Activated CD4-positive, alpha-beta T cell treated with anti-CD3 and anti-CD28 coated beads, Interleukin-2, amount 50 U/mL, for 16 hours (primary cell): ENCODE measurements around the gene HOXC5.

Source experiments
- DNase-seq: peaks from one replicate; pipeline ENCODE4 v3.0.0-alpha.2; 2020

Gene HOXC5

DNA sequence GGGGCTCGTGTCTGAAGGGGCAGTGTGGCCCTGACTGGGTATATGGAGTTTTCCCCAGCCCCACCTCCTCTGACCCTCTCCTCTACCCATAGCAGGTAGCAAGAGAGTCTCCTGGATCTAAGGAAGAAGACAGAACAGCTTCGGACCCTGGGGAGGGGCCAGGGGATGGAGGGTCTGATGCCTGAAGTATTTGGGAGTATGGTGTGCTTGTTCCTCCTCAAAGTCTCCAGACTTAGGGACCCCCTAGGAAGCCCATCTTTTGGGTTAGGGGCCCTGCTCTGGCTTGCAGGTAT lies 24.6 kb upstream of the HOXC5 start:
- no peak for DNase-seq

DNA sequence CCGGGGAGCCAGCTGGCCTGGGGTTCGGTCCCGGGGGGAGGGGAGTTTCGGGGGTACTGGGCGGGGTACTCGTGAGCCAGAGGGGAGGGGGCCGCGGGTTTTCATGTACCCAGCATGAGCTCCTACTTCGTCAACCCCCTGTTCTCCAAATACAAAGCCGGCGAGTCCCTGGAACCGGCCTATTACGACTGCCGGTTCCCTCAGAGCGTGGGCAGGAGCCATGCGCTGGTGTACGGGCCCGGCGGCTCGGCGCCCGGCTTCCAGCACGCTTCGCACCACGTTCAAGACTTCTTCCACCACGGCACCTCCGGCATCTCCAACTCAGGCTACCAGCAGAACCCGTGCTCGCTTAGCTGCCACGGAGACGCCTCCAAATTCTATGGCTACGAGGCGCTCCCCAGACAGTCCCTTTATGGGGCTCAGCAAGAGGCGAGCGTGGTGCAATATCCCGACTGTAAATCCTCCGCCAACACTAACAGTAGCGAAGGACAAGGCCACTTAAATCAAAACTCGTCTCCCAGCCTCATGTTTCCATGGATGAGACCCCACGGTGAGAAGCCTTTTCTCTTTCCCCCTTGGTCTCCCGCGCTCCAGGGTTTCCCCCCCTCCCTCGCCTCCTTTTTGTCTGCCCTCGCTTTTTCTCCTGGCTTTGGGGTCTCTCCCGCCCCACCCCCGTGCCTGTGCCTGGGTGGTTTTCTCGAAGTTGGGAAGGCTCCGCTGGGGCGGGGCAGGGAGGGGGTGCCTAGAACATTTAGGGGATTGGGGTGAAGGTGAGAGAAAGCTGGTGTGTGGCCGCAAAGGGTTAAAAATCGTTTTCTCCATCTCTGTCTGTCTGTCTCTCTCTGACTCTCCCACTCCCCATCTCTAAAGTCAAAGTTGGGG lies 23.4 kb upstream of the HOXC5 start:
- DNase-seq: no peak

DNA sequence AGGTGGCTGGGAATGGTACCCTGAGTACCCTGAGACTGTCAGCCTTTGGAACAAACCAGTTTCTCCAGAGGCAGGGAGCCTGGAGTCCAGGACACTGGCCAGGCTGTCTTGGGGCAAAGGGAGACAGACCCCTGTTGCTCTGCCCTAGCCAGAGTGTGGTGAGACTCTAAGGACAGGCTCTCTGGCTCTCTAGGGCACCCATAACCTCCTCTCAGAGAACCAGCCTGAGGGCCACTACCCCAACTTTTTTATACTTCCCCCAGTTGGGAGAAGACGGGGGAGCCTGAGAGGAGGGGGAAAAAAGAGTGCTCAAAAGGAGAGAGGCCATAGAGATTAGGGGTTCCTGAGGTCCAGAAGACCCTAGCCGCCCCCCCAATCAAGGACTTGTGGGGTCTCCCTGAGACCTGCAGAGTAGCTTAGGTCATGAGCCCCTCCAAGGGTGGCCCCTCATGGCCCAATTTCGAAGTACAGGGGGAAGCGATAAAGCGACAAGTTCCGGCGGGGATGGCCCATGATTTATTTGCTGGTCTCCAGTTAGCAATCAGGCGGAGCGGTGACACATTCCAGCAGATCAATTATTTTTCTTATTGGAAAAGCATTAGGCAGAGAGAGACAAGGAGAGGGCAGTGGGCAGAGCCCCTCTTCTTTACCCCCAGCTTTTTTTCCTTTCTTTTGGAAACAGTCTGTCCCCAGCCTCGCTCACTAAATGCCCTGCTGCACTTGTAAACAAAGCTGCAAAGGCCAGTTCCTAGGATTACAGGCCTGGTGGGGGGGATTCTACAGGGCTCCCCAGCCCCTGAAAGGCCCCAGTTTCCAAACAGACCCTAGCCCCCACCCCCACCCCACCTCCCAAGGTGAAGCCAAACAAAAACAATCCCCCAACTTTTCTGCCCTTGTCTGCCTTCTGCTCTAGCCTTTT lies 22.5 kb upstream of the HOXC5 start:
- DNase-seq: no peak

DNA sequence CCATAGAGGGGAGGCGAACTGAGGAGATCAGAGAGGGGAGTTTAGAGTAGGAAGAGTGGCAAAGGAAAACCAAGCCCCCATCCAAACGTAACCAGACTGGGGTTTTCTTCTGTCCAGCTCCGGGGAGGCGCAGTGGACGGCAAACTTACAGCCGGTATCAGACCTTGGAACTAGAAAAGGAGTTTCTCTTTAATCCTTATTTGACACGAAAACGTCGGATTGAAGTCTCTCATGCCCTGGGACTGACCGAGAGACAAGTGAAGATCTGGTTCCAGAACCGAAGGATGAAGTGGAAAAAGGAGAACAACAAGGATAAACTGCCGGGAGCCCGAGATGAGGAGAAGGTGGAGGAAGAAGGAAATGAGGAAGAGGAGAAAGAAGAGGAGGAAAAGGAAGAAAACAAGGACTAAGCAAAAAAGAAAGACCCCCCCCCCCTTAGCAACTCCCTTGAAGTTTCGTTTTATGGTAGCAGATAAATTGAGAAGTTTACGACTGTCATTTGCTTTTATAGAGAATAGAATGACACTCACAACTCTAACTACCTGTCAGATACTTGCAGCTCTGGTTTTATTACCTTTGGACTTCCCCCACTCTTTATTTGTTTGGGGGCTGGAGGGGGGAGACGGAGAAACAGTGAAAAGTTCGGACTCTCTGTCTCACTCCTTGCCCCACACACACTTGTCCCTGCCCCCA lies 21.7 kb upstream of the HOXC5 start:
- no peak for DNase-seq

DNA sequence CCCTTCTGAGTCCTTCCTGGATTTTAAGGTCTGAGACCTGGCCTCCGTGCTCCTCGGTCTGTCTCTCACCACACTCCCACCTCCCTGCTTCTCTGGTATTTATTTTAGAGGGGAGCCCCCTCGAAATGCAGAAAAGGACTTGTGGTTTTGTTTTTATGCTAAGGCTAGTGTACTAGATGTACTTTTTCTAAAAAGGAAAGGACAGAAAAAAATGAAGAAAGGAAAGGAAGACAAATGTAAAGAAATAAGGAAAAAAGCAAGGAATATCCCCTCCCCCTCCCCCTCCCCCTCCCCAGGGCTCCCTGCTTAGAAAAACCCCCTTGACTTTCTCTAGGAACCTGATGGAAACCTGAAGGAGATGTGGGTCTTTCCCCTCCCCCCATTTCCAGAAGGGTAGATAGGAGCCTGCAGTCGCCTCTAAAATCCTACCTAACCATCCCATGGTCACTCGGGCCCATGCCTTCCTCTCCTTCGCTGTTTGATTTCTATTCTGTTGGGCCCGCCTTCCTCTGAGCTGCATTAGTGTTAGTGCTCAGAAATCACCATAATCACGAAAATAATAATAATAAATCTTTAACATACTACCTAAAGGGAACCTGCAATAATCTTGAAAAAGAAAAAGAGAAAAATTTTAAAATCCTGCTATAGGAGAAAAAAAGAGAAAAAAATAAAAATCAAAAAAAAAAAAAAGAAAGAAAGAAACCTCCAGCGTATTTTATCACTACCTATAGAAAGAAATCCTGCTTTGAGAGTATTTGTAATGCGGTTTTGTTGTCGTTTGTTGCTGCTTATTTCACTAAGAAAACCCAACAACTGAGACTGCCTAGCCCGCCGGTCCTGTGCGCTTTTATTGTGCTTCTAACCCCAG lies 21.0 kb upstream of the HOXC5 start:
- no peak for DNase-seq

DNA sequence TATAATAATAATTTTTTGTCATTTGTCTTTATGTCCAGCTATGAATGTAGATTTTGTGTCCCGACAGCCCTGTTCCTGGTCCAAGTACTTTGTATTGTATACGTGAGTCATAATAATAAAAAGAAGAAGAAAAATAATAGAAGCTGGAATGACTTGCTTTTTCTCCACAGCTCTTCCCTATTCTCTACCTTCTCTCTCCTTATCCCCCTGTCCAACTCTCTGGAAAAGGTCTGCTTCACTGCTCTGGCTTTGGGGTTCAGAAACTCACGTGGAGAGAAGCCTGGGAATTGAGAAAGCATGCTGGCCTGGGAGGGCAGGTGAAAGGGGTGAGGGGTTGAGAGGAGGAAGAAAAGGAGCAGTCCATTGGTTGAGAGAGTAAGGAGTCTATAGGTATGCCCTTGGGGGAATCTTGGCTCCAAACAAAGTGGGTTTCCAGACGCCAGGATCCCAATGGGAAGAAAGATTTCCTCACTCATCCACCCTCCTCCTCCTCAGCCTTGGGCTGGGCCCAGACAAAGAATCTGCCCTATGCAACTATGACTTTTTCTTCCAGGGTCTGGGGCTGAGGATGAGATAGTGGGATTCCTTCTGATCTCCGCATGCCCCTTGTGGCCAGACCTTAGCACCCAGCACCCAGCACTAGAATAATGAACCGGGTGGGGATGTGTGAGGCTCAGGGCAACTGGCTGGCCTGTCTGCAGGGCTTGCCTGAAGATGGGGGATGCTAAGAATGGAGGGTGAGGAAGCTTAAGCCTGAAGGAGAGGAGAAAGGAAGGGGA lies 20.0 kb upstream of the HOXC5 start:
- DNase-seq: no peak

DNA sequence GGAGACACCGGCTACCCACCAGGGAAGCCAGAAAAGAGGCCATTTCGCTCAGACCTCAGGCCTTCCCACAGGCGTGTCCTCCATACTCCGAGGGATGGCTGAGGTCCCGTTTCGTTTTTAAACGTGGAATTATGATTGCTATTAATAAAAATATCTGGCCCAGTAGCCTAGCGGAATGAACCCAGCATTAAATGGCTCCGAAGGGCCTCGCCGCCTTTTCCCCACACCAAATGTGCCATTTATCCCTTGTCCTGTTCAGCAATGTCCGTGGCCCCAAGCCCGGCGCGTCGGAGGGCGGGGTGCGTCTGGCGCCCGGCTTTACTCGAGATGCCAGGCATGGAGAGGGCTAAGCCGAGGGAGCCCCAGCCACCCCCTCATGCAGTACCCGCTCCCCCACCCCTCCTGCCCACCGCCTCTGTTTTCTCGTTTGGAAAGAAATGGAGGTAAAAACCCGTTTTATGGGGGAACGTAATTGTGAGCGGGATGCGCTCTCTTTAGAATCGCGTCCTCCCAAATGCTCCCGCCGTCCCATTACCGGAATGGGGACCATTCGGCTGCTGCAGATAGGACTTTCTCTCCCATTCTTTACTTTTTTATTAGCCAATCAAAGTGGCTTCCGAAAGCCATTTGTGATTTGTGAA lies 18.4 kb upstream of the HOXC5 start:
- DNase-seq: no peak

DNA sequence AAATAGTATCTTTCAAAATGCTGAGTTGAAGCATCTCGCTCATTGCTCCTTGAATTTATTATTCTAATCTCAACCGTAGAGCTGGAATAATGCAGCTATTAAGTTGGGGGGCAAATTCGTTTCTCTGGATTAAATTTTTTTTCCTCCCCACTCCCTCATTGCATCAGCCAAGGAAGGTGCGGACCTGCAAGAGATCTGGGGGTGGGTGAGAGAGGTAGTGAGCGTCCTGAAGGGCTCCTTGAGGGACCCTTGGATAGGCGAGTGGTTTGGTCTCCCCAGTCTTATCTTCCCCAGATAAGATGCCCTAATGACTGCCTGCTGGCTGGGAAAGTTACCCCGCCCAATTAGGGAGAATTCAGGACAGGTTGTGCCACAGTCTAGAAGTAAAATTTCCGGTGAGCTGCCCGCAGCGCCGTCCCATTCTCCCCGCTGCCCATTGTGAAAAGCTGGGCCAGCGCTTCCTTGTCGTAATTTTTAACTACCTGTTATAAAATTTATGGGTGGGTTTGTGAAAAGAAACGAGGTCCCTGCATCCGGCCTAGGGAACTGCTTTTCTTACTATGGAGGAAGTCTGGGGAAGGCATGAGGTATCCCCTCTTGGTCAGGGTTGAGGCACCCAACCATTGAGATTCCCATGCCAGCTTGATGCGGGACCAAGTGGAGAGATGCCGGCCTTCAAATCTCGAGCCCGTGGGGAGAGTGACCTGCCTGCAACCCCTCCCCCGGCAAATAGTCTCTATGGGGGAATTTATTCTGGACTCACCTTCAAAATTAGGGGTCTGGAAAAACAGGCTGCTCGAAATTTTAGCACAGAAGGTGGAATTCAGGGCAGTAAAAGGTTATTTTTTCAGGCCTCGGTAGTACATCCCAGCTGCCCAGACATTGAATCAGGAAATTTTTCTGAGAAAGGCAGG lies 17.6 kb upstream of the HOXC5 start:
- DNase-seq: no peak

DNA sequence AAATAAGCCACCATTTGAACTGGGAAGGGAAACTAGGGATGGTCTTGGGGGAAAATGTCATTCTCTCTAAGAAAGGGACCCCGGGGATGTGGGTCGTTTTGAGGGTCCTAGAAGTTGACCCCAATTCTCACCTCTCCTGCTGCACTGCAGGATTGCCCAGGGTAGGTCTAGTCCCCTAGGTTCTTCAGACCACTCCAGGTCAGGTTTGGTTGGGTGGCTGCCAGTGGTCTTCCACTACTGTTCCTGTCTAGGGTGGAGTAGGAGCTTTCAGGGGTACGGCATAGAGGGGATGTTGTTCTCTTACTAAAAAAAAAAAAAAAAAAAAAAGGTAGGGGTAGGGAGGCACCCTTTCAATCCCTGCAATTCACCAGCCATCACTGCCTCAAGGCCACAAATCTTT lies 16.8 kb upstream of the HOXC5 start:
- DNase-seq: no peak

DNA sequence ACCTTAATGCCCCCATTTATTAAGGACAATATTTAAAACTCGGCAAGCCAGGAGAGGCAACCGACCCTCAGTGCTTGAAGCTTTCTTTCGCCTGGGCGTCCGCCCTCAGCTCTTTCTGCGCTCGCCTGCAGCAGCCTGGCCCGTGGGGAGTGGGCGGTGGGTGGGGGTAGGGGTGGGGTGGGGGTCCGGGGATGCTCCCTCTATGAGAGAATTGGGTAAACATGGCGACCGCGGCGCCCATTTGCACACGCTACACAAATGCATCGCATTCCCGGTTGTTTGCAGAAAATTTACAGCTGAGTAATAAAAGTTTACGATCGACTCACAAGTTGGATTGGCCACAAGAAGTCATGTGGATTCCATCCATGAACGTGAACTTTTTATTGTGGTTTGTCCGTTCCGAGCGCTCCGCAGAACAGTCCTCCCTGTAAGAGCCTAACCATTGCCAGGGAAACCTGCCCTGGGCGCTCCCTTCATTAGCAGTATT lies 16.3 kb upstream of the HOXC5 start:
- DNase-seq: no peak

DNA sequence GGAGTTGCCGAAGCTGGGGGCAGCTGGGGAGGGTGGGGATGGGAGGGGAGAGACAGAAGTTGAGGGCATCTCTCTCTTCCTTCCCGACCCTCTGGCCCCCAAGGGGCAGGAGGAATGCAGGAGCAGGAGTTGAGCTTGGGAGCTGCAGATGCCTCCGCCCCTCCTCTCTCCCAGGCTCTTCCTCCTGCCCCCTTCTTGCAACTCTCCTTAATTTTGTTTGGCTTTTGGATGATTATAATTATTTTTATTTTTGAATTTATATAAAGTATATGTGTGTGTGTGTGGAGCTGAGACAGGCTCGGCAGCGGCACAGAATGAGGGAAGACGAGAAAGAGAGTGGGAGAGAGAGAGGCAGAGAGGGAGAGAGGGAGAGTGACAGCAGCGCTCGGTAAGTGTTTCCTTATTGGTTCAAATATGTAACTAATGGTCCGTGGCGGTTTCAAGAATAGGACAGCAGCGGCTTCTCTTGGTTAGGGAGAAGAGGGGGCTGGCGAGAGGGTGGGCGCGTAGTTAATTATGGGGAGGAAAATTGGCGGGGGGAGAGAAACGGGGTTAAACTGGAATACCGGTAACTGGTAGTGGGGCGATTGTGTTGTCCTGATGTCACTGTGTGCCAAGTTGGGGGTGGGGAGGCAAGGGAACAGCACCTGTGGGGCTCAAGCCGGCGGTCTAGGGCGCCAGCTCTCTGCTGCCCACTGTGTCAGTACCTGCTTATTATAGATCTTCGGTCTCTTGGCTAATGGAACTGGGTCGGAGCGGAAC lies 15.6 kb upstream of the HOXC5 start:
- DNase-seq: no peak

DNA sequence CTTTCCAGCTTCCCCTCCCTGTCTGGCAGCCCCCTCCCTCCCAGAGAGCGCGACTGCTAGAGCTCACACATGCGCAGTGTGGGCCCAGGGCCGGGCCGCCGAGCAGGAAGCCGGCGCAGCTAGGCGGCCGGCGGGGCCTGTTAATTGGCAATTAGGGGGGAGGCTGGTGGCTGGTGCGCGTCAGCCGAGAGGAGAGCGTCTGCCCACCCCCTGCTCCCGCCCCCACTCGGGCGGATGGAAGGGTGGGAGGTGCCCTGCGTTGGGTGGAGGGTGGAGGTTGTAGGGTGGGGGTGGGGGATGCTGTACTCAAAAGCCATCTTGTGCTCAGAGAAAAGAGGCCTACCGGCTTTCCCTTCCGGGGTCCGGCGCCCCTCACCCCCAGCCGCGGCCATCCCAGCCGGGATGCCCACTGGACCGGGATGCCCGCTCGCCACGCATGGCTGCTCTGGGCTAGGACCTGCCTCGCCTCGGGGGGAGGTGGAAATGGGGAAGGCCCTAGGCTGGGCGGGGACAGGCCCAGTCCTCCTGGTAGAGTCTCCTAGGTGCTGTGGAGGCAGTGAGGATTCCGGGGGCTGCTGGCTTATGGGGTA lies 14.9 kb upstream of the HOXC5 start:
- peak; percentile 81 for DNase-seq

DNA sequence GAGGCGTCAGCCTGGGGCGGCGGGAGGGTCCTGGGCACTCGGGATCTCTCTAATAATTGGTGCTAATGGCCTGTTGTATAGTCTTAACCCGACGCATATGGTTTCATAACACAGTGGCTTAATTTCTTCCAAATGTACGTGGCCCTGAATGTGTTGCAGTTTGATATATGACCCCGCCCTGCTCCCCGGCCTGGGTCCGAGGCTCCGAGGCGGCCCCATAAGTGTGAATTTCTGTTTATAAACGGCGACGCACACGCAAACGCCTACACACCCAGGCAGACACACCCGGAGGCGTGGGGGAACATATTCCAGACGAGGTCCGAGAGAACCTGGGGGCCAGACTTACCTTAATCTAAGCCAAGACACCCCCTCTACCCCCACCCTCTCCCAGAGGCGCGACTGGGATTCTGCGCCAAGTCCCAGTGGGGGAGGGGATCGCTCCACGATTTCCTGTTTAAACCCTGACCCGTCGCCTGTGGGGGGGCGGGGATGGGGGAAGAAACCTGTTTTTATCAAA lies 14.3 kb upstream of the HOXC5 start:
- no peak for DNase-seq

DNA sequence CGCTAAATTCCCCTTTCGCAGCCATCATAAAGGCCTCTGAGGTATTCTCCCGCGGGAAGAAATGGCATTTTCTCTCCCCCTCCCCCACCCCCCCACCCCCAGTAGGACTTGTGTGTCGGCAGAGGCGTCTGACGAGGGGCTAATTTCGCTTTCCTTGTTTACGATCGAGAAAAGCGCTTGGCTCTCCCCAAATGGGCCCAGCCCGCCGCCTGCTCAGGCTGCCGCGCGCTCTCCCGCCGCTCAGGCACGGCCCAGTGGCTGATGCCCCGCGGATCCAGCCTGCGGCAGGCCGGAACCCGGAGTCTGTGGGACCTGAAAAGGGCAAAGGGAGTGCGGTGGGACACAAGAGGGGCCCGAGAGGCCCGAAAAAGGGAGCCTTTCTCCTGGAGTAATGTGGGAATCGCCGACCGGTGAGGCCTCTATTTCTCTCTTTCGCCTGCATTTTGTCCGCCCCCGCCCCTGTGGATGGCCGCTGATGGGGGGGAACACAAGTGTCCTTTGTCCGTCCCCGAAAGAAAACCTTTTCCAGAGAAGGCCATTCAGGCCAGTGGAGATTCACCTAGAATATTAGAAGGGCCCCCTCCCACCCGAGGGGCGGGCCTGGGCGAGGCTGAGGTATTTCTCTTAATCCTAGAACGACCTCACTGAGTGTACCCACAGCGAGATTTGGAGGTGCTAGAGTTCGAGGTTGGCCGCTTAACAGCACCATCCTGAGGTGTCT lies 13.6 kb upstream of the HOXC5 start:
- no peak for DNase-seq

DNA sequence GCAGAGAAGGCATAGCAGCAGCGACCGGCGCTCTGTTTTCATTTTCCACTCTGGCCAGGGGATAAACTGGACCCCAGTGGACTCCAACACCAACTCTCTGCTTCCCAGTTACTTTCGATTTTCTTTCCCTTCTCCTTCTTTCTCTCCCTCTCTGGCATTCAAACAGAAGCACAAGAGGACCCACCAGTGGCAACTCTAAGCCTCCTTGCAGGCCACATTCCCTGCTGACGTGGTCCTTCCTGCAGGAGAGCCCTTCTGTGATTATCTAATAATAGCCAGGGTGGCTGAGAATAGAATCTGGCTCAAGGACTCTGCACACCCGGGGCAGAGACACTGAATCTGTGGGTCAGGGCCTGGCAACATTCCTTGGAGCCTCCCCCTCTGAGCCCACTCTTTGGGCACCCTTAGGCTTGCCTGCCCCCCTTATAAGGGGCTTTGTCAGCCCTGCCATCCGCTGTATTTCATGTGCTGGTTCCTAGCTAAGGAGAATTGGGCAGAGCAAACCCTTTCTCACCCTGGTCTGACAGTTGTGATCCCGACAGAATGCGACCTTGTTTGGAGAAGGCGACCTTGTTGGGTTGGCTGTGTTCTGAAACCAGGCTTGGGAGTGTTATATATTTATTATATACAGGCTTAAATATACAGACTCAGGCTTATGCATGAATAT lies 12.8 kb upstream of the HOXC5 start:
- DNase-seq: no peak

DNA sequence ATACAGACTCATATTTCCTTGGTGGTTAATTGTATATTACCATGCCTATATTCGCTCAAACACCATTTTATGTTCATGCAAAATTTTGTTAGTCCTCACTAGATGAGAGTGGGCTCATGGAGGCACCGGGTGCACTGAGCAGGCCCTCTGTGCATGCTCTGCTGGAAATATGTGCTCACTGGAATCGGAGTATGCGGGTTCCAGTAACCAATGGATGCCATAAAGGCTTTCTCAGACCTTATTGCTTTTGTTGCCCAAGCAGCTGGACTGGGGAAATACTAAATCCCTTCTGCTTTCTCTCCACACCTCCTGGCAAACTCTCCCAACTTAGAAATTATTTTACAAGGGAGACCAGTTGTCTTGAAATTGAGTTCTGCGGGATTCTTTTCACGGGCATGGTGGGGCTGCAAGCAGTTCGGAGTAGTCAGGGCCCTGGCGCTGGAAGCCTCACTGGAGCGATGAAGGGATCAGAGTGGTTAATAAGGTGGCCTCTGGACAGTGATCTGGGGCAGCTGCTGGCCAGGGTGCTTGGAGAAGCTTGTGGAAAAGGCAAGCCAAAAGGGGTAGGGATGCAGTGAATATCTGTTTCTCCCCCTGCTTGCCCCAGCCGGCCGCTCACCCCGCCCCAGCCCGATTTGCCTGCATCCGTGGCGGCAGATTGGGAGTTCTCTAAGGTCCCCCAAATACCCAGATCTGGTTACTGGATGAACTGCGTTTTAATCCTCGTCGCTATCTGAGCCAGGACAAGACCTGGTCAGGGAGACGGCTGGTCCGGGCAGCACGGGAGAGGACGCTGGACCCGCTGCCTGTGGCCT lies 12.1 kb upstream of the HOXC5 start:
- no peak for DNase-seq
